Limb (tissue), 2 donors: ENCODE results near the gene WASHC4.
"Not testable (repeated sequence)": the region's sequence is repeated elsewhere in the genome, so short reads cannot be mapped to it uniquely, and the experiment has no call there.

Experiments used
- DNase-seq, 2 donors: peaks; one replicate each; pipeline ENCODE4 v3.0.0-alpha.2; 2016; ENCODE audit errors: extremely low spot score in 2 of 2

The WASHC4 gene

GRCh38 chr12:105167346-105167745 lies 59.8 kb downstream of the WASHC4 start:
- DNase-seq, result no peak

DNA sequence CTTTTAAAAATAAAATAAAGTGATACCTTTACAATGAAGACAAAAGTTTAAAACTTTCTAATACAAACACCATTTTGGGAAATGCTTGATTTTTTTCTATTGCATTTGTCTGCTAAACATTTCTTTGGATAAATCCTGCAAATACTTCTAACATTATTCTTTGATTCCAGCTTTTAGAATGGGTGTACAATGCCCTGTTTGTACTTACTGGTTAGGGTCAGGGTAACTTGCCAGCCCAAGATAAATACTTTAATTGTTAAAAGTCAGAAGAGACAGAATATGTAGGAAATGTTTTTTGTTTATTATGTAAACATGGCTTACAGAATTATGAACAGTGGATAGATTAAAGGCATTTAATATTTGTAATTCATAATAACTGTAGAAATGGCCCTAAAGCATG lies 60.5 kb downstream of the WASHC4 start:
- DNase-seq, result no peak

GRCh38 chr12:105170139-105170538 lies 62.6 kb downstream of the WASHC4 start:
- DNase-seq, result no peak

GRCh38 chr12:105171691-105172436 lies 64.3 kb downstream of the WASHC4 start:
- DNase-seq, result no peak

- no peak for DNase-seq
Observed at GRCh38 chr12:105175397-105175990, 68.0 kb downstream of the WASHC4 start.

DNA sequence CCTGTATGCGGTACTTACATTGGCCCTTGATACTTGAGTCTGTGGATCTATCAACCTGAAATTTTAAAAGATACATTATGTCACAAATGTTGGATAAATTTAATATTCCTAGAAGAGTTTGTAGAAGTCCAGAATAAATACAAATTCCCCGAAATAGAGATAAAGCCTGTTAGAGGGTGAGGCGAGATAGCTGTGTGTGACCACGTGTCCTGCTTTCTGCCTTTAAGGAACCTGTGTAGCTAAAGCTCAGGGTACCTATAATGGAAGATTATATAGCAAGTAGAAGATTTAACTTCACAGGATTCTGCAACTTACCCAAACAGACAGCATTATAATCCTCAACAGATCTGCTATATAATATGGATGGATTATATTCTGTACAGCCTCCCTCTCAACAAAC lies 69.7 kb downstream of the WASHC4 start:
- DNase-seq, result no peak

- DNase-seq, result not testable (repeated sequence)
Observed at GRCh38 chr12:105179114-105179513, 71.6 kb downstream of the WASHC4 start.

- not testable (repeated sequence) for DNase-seq
Observed at GRCh38 chr12:105183406-105183805, 75.9 kb downstream of the WASHC4 start.

GRCh38 chr12:105183976-105184375 lies 76.4 kb downstream of the WASHC4 start:
- not testable (repeated sequence) for DNase-seq

- DNase-seq, result no peak
Observed at GRCh38 chr12:105189293-105189692, 81.8 kb downstream of the WASHC4 start.

- DNase-seq, result no peak
Observed at GRCh38 chr12:105190530-105190929, 83.0 kb downstream of the WASHC4 start.

DNA sequence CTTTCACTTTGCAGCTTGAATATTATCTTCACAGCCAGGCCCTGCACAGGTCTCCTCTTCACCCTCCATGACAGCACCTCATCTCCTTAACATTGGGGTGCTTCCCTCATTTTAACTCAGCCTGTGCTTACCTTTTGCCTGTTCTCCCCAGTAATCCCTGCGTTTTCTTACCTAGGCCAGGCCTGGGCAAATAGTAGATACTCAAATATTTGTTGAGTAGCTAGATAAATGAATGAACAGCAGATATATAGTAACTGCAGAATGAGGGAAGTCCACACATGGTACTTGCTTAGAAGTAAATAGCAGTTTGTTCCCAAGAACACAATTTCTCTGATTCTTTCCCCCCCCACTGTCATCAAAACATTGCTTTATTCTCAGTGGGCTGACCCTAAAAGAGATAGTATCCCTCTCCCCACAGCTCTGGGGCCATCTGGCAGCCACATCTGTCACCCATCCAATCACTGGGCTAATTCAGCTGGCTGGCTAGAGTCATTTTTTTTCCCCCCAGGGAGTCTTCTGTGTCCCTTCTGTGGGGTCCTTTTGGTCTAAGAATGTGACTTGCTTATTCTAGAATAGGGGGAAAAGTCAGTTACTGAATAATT lies 85.2 kb downstream of the WASHC4 start:
- no peak for DNase-seq

DNA sequence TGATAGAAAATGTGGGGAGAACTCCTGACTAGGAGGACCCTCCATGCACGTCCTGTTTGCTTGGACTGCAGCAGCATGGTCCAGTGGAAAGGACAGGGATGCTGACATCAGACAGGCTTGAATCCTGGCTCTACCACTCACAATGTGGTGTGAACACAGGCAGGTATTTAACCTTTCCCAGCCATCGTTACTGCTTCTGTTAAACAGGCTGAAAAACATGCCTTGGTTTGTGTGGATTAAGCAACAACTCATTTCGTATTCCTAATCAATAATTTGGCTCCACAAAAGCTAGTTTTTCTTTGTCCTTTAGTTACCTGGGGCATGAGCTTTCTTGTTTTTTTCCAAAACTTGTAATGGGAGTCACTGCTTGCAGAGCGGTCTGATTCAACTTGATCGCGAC lies 87.4 kb downstream of the WASHC4 start:
- DNase-seq, result no peak

- no peak for DNase-seq
Observed at GRCh38 chr12:105196090-105196489, 88.6 kb downstream of the WASHC4 start.

DNA sequence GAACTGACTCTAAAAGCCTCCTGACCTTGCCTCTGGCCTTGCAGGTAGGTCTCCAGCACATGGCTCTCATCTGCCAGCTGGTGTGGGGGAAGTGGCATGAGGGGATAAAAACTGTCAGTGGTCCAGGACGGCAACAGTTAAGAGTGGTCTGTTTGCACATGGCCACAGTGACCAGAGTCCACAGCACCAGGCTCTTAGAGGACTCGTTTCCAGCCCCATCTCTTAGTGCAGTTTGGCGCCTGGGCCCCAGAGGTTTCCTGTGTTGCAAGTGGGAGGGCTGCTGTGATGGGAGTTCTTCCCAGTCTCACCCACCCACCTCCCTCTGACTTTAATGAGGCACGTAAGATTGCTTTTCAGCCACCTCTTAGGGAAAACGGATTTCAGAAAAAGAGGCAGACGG lies 91.4 kb downstream of the WASHC4 start:
- no peak for DNase-seq

DNA sequence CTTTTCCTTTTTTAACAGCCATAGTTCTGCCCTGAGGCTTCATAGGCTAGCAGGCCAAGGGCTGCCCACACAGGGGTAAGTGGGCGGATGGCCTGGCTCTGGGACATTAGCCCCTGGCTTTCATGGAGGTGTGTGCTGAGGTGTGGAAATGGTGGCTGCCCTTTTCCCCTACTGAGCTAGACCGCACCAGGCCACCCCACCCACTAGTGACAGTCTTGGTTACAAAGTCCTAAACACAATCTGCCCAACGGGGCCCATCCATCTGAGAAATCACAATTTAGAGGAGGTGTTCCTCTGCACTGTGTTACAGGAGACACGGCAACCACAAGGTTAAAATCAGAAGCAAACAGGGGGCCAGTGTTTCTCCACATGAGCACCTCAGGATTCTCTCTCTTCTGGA lies 92.9 kb downstream of the WASHC4 start:
- no peak for DNase-seq

DNA sequence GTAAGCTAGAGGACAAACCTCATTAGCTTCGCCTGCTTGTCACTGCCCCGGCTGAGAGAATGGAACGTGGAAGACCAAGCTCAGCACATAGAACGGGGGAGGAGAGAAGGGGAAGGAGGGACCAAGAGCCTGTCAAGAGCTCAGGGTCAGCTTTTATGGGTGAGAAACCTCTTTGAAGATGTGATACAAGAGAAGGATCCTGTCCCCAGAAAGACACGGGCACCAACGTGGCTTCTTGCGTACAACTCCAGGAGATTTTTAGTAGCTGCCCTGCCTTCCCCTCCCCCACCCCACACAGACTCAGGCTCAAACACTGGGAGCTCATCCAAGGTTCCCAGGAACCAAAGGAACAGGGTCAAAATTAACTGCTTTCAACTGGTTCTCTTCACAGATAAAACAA lies 93.8 kb downstream of the WASHC4 start:
- no peak for DNase-seq

- no peak for DNase-seq
Observed at GRCh38 chr12:105202202-105202601, 94.7 kb downstream of the WASHC4 start.

GRCh38 chr12:105204127-105204526 lies 96.6 kb downstream of the WASHC4 start:
- no peak for DNase-seq

DNA sequence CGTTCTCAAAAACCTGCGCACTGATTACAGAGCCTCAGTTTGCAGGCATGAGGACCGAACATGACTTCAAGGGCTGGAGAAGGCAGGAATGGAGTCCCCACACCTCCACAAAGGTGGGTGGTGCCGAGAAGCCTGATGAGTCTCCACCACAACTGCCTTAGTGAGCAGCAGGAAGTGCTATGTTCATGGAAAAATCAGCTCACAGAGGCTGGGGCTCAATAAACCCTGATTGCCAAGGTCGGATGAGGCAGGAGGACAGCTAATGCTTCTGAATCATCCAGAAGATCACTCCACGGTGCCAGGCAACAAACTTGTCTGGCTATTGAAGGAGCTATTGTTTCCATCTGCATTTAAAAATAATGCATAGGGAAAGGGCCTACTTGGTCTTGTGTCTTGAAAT lies 97.4 kb downstream of the WASHC4 start:
- no peak for DNase-seq

- no peak for DNase-seq
Observed at GRCh38 chr12:105205322-105206048, 98.0 kb downstream of the WASHC4 start.

- no peak for DNase-seq
Observed at GRCh38 chr12:105206686-105207374, 99.3 kb downstream of the WASHC4 start.
